ENCODE data around the gene LTBP2. TPM values are rescaled to one million over a fixed set of nuclear protein-coding genes. Genes with fewer than 3 reads are reported as not detected.

LTBP2 gene
- total and polyA plus RNA-seq, 2 of the 8 experiments (the other 6 are each of a cell fraction or from before 2014, with no cell fraction given) = 0.48 to 0.89 TPM

- H4K5ac ChIP-seq (ENCODE audit: insufficient read length, low read depth, low read length) = no peak overlapping the region
- FAIRE-seq (no peak), DNase-seq (ENCODE audit: low read depth in 1 of 2, low spot score in 2 of 2) (no peak)
- H4K20me1 ChIP-seq (replicated peaks in 1 of 2; ENCODE audit: control insufficient read depth in 1 of 2, insufficient read depth in 2 of 2, low read length in 2 of 2) = no peaks in the 10 kb centered on the region
- TF ChIP-seq CREB1 (IDR thresholded peaks at IDR 0.05) (no peak), CHD1 (IDR thresholded peaks at IDR 0.05; ENCODE audit: low read depth, low read length) (no peak)
- H3K56ac ChIP-seq (replicated peaks; ENCODE audit: insufficient read length, low read depth, low read length) = no peak overlapping the region
- H4K91ac ChIP-seq (replicated peaks; ENCODE audit: insufficient read length, low read length) = no peak overlapping the region
- no peak overlapping the region; a peak in 1 of 7 replicates for H3K9ac ChIP-seq (replicated peaks in 1 of 4; ENCODE audit: extremely low read depth in 1 of 4, low read depth in 3 of 4, low read length in 3 of 4)
- H4K8ac ChIP-seq (ENCODE audit: extremely low read depth, insufficient read depth, low read length) = no peak overlapping the region
- no peaks in the 10 kb centered on the region for H3K79me1 ChIP-seq (ENCODE audit: low read depth, low read length)
- no peaks in the 10 kb centered on the region for H3K27me3 ChIP-seq (replicated peaks in 1 of 4; ENCODE audit: control insufficient read depth in 3 of 4, extremely low read depth in 1 of 4, insufficient read depth in 3 of 4, low read length in 3 of 4)
- no peak overlapping the region for H2AFZ ChIP-seq (ENCODE audit: low read length)
- no peaks in the 10 kb centered on the region; the same call in 1 of the 2 replicates for H3K23me2 ChIP-seq (ENCODE audit: low read depth, low read length)
- H3K4me1 ChIP-seq (replicated peaks in 1 of 4; ENCODE audit: control insufficient read depth in 3 of 4, insufficient read depth in 4 of 4, low read length in 3 of 4) = peaks cover 0 to 3% (median 0%) of the 10 kb centered on the region in 4 experiments; a peak in 2 of 7 replicates
- no peak overlapping the region for H2BK5ac ChIP-seq (ENCODE audit: low read depth, low read length)
- H2BK12ac ChIP-seq (ENCODE audit: low read depth, low read length) = no peak overlapping the region
- H3K27ac ChIP-seq (ENCODE audit: low read depth, low read length) = peak overlapping the region; percentile 8; the same call in 1 of the 2 replicates
- WGBS, 2 experiments (ENCODE audit: extremely low coverage in 1 of 2, insufficient coverage in 1 of 2, insufficient read length in 1 of 2, insufficient replicate concordance in 2 of 2, low coverage in 1 of 2, low lambda C conversion rate in 2 of 2, missing lambda C conversion rate in 1 of 2) = 96% methylated on average over 4 of the region's 4 CpGs; no CpG with 5 or more reads in 1 of the 2 experiments
- H2AK5ac ChIP-seq (ENCODE audit: low read depth, low read length) = no peak overlapping the region
- no peak overlapping the region for H3K18ac ChIP-seq (ENCODE audit: extremely low read depth, low read length)
- POLR2A ChIA-PET (ENCODE audit: partially characterized antibody) = interaction anchor here (1.4 to 3.0 kb wide), 7 partner anchors 11 to 174 kb away, joined by 3 to 10 read pairs (median 3); partner anchors contain the start of gene VRTN
- no peak overlapping the region for H2BK20ac ChIP-seq (ENCODE audit: low read length)
- CTCF ChIA-PET (ENCODE audit: partially characterized antibody) = interaction anchor here (0.7 to 12.6 kb wide), 12 partner anchors 13 to 243 kb away, joined by 3 to 181 read pairs (median 22); partner anchors contain the start of genes ABCD4 and VRTN
- no peak overlapping the region for H3K4me3 ChIP-seq (ENCODE audit: extremely low read depth in 1 of 4, insufficient read depth in 2 of 4, low read depth in 3 of 4, low read length in 4 of 4)
- no peaks in the 10 kb centered on the region for H3K79me2 ChIP-seq (ENCODE audit: control insufficient read depth in 1 of 2, insufficient read depth in 2 of 2, low read length in 2 of 2)
- H2BK15ac ChIP-seq (ENCODE audit: low read length) = no peak overlapping the region
- H3K23ac ChIP-seq (ENCODE audit: insufficient read length) = no peak overlapping the region
- H3K4ac ChIP-seq (replicated peaks; ENCODE audit: insufficient read length, low read depth, low read length) = no peak overlapping the region
- H2BK120ac ChIP-seq (replicated peaks; ENCODE audit: low read depth, low read length) = no peak overlapping the region
- no peak overlapping the region for H3K14ac ChIP-seq (ENCODE audit: insufficient read length)
- H3K4me2 ChIP-seq (ENCODE audit: insufficient read depth in 1 of 2, low read depth in 2 of 2, low read length in 2 of 2) = no peak overlapping the region
- no peaks in the 10 kb centered on the region for H3K9me3 ChIP-seq (ENCODE audit: insufficient read depth in 2 of 2, low read depth in 1 of 2, low read length in 1 of 2)
- H3K36me3 ChIP-seq (ENCODE audit: control insufficient read depth in 2 of 4, insufficient read depth in 4 of 4, low read length in 3 of 4) = peaks cover 0 to 49% (median 15%) of the 10 kb centered on the region in 4 experiments; a peak in 7 of 8 replicates
Observed at GRCh38 chr14:74476107-74476506, 135.9 kb downstream of the LTBP2 start.

Measured in H1 (cell line).